ENCODE results near the gene ZNF473.

DNA sequence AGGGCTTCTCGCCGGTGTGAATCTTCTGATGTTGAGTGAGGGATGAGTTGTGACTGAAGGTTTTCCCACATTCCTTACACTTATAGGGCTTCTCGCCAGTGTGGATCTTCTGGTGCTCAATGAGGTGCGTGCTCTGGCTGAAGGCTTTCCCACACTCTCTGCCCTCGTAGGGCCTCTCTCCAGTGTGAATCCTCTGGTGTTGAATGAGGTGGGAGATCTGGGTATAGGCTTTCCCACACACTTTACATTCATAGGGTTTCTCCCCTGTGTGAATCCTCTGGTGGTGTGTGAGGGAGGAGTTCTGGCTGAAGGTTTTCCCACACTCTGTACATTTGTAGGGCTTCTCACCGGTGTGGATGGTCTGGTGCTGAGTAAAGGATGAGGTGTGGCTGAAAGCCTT is 33.2 kb downstream of the ZNF473 start:
- TF ChIP-seq L3MBTL2 (conservative IDR thresholded peaks at IDR 0.05), result no peak
- TF ChIP-seq SUZ12 (IDR thresholded peaks at IDR 0.05), result no peak
- no peak for TF ChIP-seq ZNF384 (IDR thresholded peaks at IDR 0.05)
- TF ChIP-seq FOXM1 (IDR thresholded peaks at IDR 0.05; ENCODE audit: borderline replicate concordance), result no peak
- TF ChIP-seq, protein P1, sequence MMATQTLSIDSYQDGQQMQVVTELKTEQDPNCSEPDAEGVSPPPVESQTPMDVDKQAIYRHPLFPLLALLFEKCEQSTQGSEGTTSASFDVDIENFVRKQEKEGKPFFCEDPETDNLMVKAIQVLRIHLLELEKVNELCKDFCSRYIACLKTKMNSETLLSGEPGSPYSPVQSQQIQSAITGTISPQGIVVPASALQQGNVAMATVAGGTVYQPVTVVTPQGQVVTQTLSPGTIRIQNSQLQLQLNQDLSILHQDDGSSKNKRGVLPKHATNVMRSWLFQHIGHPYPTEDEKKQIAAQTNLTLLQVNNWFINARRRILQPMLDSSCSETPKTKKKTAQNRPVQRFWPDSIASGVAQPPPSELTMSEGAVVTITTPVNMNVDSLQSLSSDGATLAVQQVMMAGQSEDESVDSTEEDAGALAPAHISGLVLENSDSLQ (IDR thresholded peaks at IDR 0.05), result no peak
- no peak for TF ChIP-seq ARNT (IDR thresholded peaks at IDR 0.05)
- no peak for TF ChIP-seq ELF4 (IDR thresholded peaks at IDR 0.05)
- TF ChIP-seq SP1 (IDR thresholded peaks at IDR 0.05), result no peak
- no peak for TF ChIP-seq BHLHE40 (IDR thresholded peaks at IDR 0.05; ENCODE audit: borderline replicate concordance)
- no peak for TF ChIP-seq TARDBP (IDR thresholded peaks at IDR 0.05)
- no peak for TF ChIP-seq LEF1 (IDR thresholded peaks at IDR 0.05; ENCODE audit: borderline replicate concordance)
- no peak for TF ChIP-seq FOXK2 (IDR thresholded peaks at IDR 0.05)
- TF ChIP-seq NFRKB (IDR thresholded peaks at IDR 0.05), result no peak
- no peak for TF ChIP-seq HDGF (IDR thresholded peaks at IDR 0.05; ENCODE audit: borderline replicate concordance)
